Hippocampal formation (tissue), 2 donors: ENCODE results near the gene CPB1.
"Not testable (repeated sequence)": the region's sequence is repeated elsewhere in the genome, so short reads cannot be mapped to it uniquely, and the experiment has no call there.

Experiments used
- DNase-seq, 2 donors: peaks; one replicate each; lab custom pipeline; 2025; lab: John Stamatoyannopoulos, UW

Gene CPB1

GRCh38 chr3:148827585-148827984, at the start of gene CPB1:
Gene CPB1, plus strand, starts transcription at chr3:148827811. Its CDS starts 13 bp downstream, at chr3:148827824.
- DNase-seq, result no peak

DNA sequence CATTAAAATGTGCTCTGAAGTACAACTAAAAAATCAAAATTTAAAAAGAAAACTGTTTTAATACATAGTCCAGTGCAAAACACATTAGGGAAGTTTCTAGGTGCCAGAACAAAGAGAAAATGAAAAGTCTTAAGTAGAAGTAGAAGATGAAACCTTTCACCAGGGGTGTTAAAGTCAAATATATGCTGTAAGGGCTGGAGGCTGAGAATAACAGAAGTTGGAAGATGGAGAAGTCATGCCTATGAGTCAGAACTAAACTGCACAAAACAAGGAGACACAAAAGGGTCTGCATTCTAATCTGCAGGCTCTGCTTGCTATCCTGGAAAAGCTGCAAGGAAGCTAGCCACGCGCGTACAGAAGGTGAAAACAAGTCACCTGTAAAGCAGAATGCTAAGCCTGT, 48.7 kb upstream of the CPB1 start:
- no peak for DNase-seq

DNA sequence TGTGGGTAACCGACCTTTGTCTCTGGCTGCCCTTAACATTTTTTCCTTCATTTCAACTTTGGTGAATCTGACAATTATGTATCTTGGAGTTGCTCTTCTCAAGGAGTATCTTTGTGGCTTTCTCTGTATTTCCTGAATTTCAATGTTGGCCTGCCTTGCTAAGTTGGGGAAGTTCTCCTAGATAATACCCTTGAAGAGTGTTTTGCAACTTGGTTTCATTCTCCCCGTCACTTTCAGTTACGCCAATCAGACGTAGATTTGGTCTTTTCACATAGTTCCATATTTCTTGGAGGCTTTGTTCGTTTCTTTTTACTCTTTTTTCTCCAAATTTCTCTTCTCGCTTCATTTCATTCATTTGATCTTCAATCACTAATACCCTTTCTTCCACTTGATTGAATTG, 42.6 kb upstream of the CPB1 start:
- not testable (repeated sequence) for DNase-seq

DNA sequence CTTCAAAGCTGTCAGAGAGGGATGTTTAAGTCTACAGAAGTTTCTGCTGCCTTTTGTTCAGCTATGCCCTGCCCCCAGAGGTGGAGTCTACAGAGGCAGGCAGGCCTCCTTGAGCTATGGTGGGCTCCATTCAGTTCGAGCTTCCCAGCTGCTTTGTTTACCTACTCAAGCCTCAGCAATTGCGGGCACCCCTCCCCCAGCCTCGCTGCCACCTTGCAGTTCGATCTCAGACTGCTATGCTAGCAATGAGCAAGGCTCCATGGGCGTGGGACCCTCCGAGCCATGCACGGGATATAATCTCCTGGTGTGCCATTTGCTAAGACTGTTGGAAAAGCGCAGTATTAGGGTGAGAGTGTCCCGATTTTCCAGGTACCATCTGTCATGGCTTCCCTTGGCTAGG, 41.5 kb upstream of the CPB1 start:
- DNase-seq, result not testable (repeated sequence)

DNA sequence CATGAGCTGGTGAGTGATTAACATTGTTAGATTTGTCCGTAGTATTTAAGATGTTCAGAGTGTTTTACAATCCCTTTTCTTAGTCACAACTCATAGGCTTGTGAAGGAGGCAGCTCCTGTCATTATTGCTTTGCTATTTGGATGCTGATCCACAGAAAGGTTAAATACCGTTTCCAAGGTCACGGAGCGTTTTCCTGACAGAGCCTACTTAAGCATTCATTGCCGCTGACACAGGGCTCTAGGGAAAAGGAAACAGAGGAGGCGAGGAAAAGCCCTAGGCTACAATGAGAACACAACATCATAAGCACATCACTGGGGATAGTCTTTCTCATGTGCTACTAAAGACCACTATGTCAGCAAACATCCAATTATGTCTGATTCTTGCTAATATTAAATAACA, 38.5 kb upstream of the CPB1 start:
- DNase-seq, result no peak

GRCh38 chr3:148789906-148790305, 37.7 kb upstream of the CPB1 start:
- DNase-seq, result no peak

GRCh38 chr3:148790370-148790769, 37.2 kb upstream of the CPB1 start:
- no peak for DNase-seq

- peak; percentile 49 to 88 for DNase-seq
Measured at GRCh38 chr3:148790851-148791735, 36.5 kb upstream of the CPB1 start.

DNA sequence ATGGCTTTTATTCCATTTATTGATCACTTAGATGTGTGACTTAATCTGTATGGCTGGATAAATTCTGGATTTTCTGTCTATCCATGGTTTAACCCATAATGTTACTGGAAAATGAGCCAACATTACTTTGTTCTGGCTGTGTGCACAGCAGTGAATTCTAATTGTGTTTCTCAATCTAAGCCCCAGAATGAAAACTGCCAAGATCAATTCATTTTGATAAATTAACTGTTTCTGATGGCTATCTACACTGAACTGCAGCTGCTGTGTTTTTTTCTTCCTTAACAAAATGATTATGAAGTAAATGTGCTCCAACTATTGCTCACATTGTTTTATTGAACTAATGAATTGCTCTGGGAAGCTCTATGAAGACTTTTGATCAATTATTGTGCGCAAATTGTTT, 35.7 kb upstream of the CPB1 start:
- DNase-seq, result no peak

- DNase-seq, result no peak
Measured at GRCh38 chr3:148792516-148792915, 35.1 kb upstream of the CPB1 start.

DNA sequence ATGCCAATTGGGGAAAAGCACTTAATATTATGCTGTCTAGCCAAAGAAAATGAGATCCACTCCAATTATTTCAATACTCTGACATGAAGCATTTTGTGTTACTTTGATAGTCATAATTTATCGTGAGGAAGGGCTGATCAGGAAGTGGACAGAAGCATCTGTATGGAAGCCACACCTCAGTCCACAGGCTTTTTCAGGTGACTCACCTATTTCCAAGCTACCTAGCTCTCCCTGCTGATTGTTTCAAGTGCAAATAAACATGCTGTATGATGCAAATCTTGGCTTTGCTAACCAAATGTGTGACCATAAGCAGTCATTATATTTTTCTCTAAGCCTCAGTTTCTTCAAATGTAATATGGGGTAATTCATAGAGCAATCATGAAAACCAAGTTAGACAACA, 30.8 kb upstream of the CPB1 start:
- no peak for DNase-seq

DNA sequence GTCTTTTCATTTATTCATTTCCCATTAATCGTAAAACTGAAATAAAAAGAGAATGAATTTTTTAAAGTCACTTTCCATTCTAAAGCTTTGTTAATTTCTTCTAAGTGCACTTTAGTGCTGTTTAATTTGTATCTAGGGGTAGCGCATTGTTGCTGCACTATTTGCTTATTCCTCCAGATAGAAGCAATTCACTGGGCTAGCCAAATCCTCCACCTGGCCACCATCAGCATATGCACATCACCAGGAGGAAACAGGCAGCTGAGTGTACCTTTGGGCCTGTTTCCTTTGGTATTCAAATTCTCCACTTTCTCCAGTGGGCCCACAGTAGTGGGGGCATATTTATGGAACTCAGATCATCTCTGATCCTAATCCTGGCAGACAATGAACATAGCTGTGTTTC, 29.8 kb upstream of the CPB1 start:
- no peak for DNase-seq

GRCh38 chr3:148800414-148800813, 27.2 kb upstream of the CPB1 start:
- no peak for DNase-seq

DNA sequence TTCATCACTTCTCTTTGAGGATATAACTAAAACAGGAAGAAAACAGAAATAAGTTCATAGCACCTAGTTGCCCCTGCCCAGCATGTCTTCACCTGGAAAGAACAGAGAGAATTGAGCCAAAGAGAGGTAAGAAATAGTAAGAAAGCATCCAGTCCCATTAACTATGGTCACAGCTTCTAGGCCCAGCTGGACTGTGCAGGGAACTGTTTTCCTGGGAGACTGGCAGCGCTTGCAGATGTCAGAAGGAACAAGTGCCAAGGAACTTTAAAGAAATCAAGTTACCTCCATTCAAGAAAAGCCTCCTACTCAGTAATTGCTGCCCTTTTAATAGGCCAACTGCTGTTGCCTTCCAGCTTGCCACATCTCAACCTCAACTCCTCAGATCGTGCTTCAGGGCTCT, 17.8 kb upstream of the CPB1 start:
- DNase-seq, result no peak

DNA sequence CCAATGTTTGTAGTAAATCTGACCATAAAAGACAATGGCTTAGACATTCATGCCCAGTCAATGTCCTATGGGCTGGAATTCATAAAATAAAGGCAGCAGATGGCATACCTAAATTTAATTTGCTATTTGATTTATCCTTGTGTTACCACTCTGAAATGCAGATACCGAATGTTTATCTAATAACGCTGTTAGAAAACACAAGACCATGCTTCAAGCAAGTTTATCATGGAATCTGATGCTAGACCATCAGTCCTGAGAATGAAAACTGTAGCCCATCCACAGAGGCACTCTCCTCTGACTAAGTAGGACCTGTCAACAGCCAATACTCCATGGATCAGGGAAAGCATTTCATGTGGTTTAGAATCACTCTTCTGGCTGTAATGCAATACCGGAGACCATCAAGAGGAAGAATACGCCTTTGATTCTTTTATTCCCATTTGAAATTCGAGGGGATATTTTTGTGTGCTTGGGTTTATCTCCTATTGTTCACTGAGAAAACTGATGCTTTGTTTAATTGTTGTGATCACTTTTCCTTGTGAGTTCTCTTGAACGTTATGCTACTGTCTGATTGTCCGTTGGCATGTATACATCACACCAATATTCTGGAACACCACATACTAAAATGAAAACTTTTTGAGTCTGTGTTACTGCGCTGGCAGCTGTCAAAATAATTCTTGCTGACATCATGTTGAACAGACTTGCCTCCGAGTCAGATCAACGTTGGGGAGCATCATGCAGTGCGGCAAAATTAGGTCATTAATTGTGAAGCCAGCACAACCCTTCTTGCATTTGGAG, 12.1 kb upstream of the CPB1 start:
- DNase-seq, result peak in 1 of 2 donors; percentile 3

DNA sequence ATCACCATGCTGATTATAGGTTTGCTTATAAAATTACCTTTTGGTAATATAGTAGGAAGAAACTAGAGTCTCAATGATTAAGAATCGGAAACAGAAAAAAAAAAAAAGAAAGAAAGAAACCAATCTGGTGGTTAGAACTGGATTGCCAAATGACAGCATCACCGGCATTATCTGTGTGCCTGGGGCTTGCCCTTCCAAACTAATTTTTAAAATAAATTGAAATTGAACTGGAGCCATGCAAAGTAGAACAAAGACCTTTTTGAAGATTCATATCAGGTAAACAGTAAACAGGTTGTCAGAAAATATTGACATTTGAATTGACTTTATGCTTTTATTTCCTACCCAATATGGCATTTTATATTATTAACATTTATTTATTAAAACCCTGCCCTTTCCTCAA, 11.2 kb upstream of the CPB1 start:
- no peak for DNase-seq

DNA sequence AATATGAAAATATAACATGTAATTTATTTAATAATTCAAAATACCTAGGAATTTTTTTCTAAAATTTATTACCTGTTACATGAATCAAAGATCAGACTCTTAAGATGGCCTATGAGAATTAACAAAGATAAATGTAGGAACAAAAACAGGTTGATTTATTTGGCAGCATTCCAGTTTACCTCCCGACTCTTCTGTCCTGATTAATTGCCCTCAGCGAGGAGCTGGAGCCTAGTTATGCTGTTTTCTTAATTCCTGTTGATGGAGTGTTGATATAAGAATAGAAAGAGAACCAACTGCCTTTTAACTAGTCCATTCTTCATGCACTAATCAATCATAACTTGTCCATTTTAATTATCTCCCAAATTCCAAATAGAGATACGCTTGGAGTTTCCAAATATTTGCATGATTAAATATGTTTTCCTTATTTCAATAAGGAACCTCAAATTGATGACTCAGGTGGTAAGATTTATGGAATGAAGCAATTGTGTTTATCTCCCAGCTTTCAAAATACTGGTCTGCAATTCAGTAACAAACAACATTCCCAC, 10.6 kb upstream of the CPB1 start:
- DNase-seq, result no peak

DNA sequence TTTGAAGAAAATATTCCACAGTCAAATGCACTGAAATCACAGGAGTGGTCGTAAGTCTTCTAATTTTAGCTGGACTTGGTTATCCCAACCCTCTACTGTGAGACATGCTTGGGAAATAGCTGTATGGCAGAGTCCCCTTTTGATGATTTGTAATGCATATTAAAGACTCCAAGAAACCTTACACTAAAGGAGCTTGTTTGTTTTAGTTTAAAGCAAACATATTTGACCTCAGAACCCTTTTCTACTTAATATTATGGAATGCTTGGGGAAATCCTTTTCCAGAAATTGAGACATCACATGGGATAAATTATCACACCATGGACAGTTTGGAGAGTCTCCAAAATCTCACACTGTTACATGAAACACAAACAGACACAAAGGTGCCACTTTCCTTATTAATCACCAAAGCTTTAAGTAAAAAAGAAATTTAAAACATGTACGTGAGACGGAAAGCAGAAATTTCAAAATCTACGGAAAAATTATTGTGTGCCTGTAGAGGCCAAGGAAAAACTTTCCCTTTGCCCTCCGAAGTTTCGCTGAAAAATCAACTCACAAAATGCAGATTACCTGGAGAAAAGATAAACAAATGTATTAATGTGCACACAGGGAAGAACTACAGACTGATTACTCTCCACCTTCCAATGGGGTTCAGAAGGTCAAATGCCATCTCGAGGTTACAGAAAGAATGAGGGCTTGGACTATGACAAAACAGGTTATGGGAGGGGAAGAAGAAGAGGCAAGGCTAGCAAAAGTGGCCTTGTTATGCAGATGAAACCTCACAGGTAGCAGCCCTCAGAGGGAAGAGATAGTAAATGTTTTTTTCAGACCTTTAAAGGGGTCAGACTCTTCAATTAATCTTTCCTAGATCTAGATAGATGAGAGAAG, 7.0 kb upstream of the CPB1 start:
- DNase-seq, result no peak

DNA sequence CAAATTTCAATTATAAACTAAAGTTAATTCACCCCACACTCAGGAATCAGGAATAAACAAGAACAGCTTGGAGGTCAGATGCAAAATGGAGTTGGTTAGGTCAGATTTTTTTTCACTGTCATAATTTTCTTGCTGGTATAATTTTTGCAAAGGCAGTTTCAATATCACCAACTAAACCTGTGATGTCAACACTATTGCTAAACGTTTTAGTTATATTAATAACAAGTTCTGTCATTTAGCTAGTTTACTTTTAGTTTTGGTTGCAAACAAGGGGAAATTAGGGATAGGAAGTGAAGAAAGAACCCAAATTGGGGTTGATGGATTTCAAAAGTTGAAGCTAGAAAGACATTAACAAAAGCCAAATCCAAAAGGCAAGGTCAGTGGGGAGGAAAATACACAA, 4.6 kb upstream of the CPB1 start:
- no peak for DNase-seq

DNA sequence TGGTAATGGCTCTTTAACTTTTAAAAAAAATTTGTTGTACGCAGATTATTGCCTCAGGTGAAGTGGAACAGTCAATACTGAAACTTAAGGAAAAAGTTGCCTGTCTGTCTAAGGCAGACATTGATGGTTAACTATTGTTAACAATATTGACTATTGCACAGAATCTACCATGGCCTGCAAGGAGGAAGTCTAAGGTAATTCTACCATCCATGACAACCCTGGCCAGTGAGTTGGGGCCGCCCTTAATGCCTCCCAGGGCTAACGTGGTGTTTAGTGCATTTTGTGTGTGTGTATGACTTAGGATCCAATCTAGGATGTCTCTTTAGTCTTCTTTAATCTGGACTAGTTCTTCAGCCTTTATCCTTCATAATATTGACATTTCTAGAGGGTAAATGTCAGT, 2.1 kb upstream of the CPB1 start:
- DNase-seq, result no peak

DNA sequence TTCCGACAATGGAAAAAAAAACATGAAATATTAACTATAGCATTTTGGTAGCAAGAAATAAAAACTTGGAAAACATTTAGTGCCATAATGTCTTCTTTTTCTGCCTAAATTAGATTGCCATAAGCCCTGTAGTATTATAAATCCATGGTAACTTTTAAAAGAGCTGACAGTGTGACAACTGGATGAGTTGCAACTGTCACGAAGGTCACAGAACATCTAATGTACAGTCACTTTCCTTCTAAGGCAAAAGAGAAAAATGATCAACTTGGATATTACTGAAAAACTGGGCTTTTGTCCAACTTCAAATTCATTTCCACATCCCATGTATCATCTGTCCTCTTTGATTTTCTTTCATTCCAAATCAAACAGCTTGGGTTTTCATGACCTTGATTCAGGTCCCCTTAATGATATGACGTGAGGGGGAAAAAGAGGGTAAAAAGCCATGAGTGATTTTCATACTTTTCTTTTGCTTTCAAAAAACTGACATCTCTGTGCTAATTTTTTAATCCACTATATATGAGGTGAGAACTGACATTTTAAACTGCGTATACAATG, 602 bp downstream of the CPB1 start:
- DNase-seq, result no peak

GRCh38 chr3:148829926-148830325, 2.3 kb downstream of the CPB1 start:
- DNase-seq, result no peak
